AG04450 (cell line): ENCODE measurements around the gene CDC6. TPM values are rescaled to one million over a fixed set of nuclear protein-coding genes. Genes with fewer than 3 reads are reported as not detected.

Experiments
- CTCF ChIA-PET: fragments of 300-600, 350-600 bp; formaldehyde crosslinking; extraction: SDS; loops from one replicate; lab custom pipeline; 2022; ENCODE audit warnings: antibody characterized with exemption, inconsistent platforms; lab: Charles Lee
- POLR2A ChIA-PET: fragments of 350-600 bp; formaldehyde crosslinking; extraction: SDS; loops from one replicate; lab custom pipeline; 2021; ENCODE audit warnings: antibody characterized with exemption, inconsistent platforms; lab: Yijun Ruan, JAX
- DNase-seq: peaks from one replicate; pipeline ENCODE4 v3.0.0-alpha.2; 2011; ENCODE audit warnings: low read depth, low spot score
- H3K27ac ChIP-seq: one replicate; pipeline ENCODE4 v1.5.1; 2012; ENCODE audit warnings: low read depth, low read length, control low read depth
- H3K27me3 ChIP-seq: one replicate; pipeline ENCODE4 v1.6.0; 2012; ENCODE audit warnings: low read length; ENCODE audit not compliant: control insufficient read depth, insufficient read depth
- H3K4me3 ChIP-seq: 2 replicates; pipeline ENCODE4 v1.5.1; 2011; ENCODE audit warnings: mild to moderate bottlenecking, low read depth, low read length, control low read depth
- H3K9me3 ChIP-seq: 2 replicates; pipeline ENCODE4 v1.5.1; 2012; ENCODE audit warnings: low read length; ENCODE audit not compliant: control insufficient read depth, insufficient read depth
- polyA plus RNA-seq: library from polyadenylated mRNA; depleted of rRNA; stranded (reverse); fragments of >200 nt; gene quantifications from 2 replicates; pipeline ENCODE4 v1.2.3, GENCODE V29; 2011
- TF ChIP-seq, protein P1 (sequence below): IDR thresholded peaks from 2 replicates; pipeline ENCODE4 v1.5.1; 2011; ENCODE audit warnings: low read depth, low read length, control low read depth, inconsistent platforms

Gene CDC6
- polyA plus RNA-seq, 1 experiment: 8.6 TPM

DNA sequence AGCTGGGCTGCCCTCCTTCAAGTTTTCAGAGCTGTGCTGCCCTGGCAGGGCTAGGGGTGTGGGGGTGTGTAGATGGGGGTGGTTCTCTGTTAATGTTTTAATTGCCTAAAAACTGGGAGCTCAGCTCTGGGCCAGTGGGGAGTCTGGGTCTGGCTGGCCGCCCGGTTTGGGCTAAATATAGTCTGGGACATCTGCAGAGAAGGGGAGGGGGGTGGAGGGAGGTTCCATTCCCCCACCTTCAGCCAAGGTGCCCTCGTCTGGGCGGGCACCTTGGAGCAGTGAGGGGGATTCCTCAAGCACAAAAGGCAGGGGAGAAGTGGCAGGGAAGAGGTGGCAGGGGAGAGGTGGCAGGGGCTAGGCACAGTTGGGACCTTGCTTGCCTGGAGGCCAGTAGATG lies 34.3 kb downstream of the CDC6 start:
- TF ChIP-seq, protein P1, sequence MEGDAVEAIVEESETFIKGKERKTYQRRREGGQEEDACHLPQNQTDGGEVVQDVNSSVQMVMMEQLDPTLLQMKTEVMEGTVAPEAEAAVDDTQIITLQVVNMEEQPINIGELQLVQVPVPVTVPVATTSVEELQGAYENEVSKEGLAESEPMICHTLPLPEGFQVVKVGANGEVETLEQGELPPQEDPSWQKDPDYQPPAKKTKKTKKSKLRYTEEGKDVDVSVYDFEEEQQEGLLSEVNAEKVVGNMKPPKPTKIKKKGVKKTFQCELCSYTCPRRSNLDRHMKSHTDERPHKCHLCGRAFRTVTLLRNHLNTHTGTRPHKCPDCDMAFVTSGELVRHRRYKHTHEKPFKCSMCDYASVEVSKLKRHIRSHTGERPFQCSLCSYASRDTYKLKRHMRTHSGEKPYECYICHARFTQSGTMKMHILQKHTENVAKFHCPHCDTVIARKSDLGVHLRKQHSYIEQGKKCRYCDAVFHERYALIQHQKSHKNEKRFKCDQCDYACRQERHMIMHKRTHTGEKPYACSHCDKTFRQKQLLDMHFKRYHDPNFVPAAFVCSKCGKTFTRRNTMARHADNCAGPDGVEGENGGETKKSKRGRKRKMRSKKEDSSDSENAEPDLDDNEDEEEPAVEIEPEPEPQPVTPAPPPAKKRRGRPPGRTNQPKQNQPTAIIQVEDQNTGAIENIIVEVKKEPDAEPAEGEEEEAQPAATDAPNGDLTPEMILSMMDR: no peak
- CTCF ChIA-PET: no interaction called here
- peak overlapping the region; percentile 83 for H3K27ac ChIP-seq
- DNase-seq: no peak
- H3K4me3 ChIP-seq: peak overlapping the region; percentile 82
- H3K9me3 ChIP-seq: peaks cover 2% of the 10 kb centered on the region; the same call in 1 of the 2 replicates
- POLR2A ChIA-PET: interaction anchor here (1.2 kb wide), 1 partner anchor 20 kb away, joined by 4 read pairs; no protein-coding TSS in a partner anchor
- H3K27me3 ChIP-seq: no peaks in the 10 kb centered on the region

DNA sequence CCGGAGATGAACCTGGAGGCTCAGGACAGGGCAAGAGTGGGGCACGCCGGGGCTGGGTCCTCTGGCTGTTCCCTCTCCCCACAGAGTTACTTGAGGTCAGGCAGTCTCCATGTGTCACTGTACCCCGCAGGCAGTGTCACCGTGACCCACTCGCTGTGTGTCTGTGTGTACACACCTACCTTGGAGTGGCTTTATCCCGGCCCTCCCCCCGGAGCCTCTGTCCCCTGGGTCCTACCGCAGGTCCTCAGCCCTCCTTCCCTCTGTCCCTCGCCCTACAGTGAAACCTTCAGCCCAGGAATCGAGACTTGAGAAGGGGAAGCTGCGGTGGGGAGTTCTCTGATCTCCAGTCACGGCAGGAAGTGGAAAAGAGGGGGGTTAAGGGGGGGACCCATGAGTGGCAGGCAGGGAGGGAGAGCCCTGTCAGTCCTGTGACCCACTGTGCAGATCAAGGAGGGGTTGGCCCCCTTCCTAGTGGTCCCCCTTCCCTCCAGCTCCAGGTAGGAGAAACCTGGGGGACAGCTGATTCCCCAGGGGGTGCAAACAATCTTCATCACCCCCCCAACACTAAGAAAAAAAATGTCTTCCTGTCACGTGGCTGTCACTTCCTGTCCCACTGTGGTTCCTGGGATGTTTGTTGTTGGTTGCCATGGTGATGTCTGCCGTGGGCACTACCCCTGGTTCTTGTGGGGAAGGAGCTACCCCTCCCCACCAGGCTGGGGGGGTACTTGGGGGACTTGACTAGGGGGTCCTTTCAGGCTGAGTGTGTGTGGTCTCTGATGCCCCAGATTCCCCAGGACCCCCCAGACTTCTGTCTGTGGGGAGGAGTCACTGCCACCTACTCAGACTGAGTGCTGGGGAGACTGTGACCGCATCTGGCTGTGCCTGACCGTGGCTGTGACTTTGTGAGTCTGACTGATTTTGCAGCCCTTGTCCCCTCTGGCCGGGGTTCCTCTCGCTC lies 35.0 kb downstream of the CDC6 start:
- ChIA-PET POLR2A (interaction anchor here (1.0 kb wide), 1 partner anchor 122 kb away, joined by 3 read pairs; no protein-coding TSS in a partner anchor), CTCF (no interaction called here)
- TF ChIP-seq, protein P1: no peak

DNA sequence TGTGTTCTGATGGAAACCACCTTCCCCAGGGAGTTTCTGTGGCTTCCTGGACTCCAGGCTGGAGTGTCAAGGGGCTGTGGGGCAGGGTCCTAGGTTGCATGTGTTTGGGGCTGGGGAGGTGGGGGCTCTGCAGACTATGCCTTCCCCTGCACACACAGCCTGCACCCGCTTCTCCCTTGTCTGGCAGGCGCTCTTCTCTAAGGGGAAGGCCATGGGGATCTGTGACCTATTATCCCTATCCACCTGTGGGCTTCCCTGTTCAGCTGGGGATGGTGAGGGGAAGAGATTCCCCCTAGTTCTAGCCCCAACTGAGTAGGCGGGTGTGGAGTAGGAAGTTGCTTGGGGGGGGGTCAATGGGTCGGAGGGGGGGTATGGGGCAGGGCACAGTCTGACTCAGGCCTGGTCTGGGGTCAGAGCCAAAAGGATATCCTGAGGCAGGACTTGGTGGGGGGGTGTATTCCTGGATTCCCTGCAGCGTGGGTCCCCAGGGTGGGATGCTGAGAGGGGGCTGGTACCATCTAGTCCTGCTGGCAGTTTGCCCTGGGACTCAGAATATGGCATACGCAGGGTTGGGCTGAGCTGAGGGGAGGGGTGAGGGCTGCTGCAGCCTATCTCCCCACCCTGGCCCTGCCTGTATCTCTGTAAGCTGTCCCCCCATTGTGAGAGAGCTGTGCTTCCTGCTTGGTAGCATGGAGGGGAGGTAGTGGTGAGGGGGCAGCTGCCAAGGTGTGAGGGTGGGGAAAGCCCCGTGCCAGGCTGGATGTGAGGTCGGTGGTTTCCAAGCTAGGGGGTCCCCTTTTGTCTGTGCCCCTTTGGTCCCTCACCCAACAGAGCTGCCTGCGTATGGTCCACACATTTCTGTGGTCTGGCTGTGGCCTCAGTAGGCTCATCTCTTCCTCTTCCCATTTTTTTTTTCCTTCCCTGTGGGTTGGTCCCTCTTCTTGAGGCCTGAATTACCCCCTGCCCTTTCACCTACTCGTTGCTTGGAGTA lies 36.0 kb downstream of the CDC6 start:
- CTCF ChIA-PET: no interaction called here
- no peak for DNase-seq
- H3K4me3 ChIP-seq: no peak overlapping the region
- no peaks in the 10 kb centered on the region; the same call in 1 of the 2 replicates for H3K9me3 ChIP-seq
- POLR2A ChIA-PET: interaction anchor here (1.0 kb wide), 1 partner anchor 123 kb away, joined by 3 read pairs; no protein-coding TSS in a partner anchor
- TF ChIP-seq, protein P1: no peak
- no peaks in the 10 kb centered on the region for H3K27me3 ChIP-seq
- peak overlapping the region; percentile 83 for H3K27ac ChIP-seq

More for the DNA sequence above, 35.0 kb downstream of the CDC6 start:
- Histone ChIP-seq H3K27ac (peak overlapping the region; percentile 83), H3K9me3 (peaks cover 2% of the 10 kb centered on the region; the same call in 1 of the 2 replicates), H3K27me3 (no peaks in the 10 kb centered on the region), H3K4me3 (peak overlapping the region; percentile 49)
- no peak for DNase-seq

DNA sequence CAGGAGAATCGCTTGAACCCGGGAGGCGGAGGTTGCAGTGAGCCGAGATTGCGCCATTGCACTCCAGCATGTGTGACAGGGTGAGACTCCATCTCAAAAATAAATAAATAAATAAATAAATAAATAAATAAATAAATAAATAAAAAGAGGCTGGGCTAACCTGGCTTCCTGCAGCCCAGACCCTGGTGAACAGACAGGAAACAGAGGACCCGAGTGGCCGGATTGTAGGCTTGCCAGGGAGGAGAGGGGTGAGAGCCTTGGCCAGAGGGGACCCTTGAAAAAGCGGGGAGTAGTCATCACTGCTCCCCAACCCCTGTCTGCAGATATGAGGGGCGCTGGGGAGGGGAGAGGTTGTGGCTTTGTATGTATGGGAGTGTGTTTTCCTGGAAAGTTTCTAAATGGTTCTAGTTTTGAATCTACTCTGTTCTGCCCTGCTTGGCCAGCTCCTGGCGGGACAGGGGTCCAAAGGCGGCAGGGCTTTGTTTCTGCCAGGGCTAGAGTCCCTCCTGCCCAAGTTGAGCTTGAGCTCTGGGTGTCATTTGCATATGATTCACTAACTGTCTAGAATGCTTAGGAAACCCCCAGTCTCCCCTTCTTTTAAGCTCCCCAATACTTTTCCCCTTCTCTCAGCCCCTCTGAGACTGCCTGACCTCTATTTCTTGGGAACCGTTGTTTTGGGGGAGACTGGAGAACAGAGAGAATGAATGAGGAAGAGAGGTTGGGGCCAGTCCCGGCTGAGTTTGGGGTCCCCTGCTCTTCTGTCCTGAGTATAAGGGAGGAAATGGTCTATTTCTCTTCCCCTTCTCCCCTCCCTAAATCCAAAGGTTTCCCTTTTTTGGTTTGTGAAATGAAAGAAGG lies 37.7 kb downstream of the CDC6 start:
- no peak overlapping the region for H3K27ac ChIP-seq
- no peak for DNase-seq
- H3K4me3 ChIP-seq: no peak overlapping the region
- H3K27me3 ChIP-seq: no peaks in the 10 kb centered on the region
- POLR2A ChIA-PET: no interaction called here
- no peaks in the 10 kb centered on the region for H3K9me3 ChIP-seq
- TF ChIP-seq, protein P1: no peak
- CTCF ChIA-PET: no interaction called here
